8988T (cell line): ENCODE measurements around the gene BCL11B.

Source experiments
- DNase-seq: peaks from one replicate; pipeline ENCODE4 v3.0.0; 2011

Gene BCL11B

GRCh38 chr14:99267381-99267780 lies 4.6 kb downstream of the BCL11B start:
- no peak for DNase-seq

- peak; percentile 60 for DNase-seq
Observed at GRCh38 chr14:99266181-99267178, 5.5 kb downstream of the BCL11B start.

- no peak for DNase-seq
Observed at GRCh38 chr14:99265571-99265970, 6.4 kb downstream of the BCL11B start.

GRCh38 chr14:99264691-99265450 lies 7.1 kb downstream of the BCL11B start:
- no peak for DNase-seq

- DNase-seq: no peak
Observed at GRCh38 chr14:99263564-99264330, 8.2 kb downstream of the BCL11B start.

- no peak for DNase-seq
Observed at GRCh38 chr14:99262977-99263448, 9.0 kb downstream of the BCL11B start.

GRCh38 chr14:99261912-99262787 lies 9.8 kb downstream of the BCL11B start:
- DNase-seq: no peak

GRCh38 chr14:99260587-99261551 lies 11.1 kb downstream of the BCL11B start:
- no peak for DNase-seq

GRCh38 chr14:99260116-99260515 lies 11.9 kb downstream of the BCL11B start:
- no peak for DNase-seq

- DNase-seq: no peak
Observed at GRCh38 chr14:99258876-99259726, 12.9 kb downstream of the BCL11B start.

- no peak for DNase-seq
Observed at GRCh38 chr14:99258341-99258861, 13.6 kb downstream of the BCL11B start.

- DNase-seq: no peak
Observed at GRCh38 chr14:99257673-99258221, 14.2 kb downstream of the BCL11B start.

GRCh38 chr14:99257122-99257672 lies 14.8 kb downstream of the BCL11B start:
- no peak for DNase-seq

- DNase-seq: no peak
Observed at GRCh38 chr14:99256483-99256874, 15.5 kb downstream of the BCL11B start.

GRCh38 chr14:99255621-99256482 lies 16.1 kb downstream of the BCL11B start:
- no peak for DNase-seq

- DNase-seq: no peak
Observed at GRCh38 chr14:99254328-99255009, 17.5 kb downstream of the BCL11B start.

- DNase-seq: no peak
Observed at GRCh38 chr14:99253890-99254289, 18.1 kb downstream of the BCL11B start.
